ENCODE measurements around the gene IGFL3. TPM values are rescaled to one million over a fixed set of nuclear protein-coding genes. Genes with fewer than 3 reads are reported as not detected.
"Not testable (repeated sequence)": the region's sequence is repeated elsewhere in the genome, so short reads cannot be mapped to it uniquely, and the experiment has no call there.

IGFL3 gene
- not detected for total RNA-seq
- long read RNA-seq, result 0 reads

DNA sequence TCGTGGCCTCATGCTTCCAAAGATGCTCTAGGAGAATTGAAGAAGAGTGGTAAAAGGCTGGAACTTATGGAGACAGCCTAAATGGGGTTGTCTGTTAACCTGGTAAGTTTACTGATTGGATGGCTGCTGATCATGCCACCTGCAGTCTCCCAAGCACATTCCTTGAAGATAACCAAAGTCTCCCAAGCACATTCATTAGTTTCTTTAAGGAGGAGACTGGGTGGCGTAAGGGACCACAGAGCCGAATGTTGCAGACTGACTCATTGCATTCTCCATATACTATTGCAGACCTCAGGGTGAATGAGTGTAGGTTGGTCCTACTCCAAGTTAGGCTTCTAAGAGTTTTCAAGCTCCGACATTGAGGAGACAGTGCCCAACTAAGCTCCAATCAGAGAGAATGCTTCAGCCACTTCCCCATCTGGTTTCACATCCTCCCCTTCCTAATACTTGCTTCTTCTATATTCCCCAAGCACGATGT is at the start of gene IGFL3:
TSS of gene IGFL3 (minus strand) at position 51 of the 478 bp plus-strand sequence. CDS start at position 12, 39 bp downstream.
- peak; percentile 25 for ATAC-seq

DNA sequence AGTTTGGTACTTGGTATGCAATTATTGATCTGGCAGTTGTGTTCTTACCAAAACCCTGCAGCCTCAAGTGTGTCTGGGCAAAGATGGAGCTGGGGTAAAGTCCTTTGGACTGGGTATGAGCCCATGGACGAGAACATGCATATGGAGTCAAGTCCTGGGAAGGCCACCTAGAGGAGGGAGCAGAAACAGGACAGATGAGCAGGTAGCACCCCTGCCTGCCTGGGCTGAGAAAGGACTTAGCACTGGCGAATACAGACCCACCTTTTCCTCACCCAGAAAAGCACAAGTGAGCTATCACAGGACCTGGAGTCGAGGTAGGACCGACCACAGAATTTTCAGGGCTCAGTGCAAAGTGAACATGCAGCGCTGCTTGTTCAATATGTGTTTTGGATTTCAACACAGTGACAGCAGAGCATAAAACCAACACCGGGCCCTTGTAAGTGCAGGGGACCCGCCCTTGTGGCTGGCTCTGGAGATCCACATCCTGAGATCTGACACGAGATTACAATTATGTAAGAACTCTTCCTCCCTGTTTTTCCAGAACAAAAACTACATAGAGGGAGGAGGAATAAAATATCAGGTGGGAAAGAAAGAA is 49.5 kb upstream of the IGFL3 start:
- intact Hi-C loops (cut with micrococcal nuclease), result no loop called here
- DNase-seq (no peak), ATAC-seq (no peak)

More for the DNA sequence above, at the start of gene IGFL3:
- DNase-seq, result no peak
- intact Hi-C loops (cut with micrococcal nuclease), result no loop called here

DNA sequence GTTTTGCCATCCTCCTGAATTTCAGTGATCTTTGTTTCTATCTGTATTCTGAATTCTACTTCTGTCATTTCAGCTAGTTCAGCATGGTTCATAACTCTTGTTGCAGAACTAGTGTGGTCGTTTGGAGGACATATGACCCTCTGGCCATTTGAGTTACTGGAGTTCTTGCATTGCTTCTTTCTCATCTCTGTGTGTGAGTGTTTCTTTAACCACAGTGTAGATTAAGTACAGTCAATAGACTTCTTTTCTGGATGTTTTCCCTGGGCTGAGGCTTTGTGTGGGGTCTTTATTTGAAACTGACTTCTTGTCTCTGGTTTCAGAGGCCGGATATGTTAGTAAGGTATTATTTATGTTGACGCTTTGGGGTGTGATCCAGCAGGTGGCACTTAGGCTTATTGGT is 38.2 kb upstream of the IGFL3 start:
- DNase-seq (no peak), ATAC-seq (no peak)
- intact Hi-C loops (cut with micrococcal nuclease), result no loop called here

DNA sequence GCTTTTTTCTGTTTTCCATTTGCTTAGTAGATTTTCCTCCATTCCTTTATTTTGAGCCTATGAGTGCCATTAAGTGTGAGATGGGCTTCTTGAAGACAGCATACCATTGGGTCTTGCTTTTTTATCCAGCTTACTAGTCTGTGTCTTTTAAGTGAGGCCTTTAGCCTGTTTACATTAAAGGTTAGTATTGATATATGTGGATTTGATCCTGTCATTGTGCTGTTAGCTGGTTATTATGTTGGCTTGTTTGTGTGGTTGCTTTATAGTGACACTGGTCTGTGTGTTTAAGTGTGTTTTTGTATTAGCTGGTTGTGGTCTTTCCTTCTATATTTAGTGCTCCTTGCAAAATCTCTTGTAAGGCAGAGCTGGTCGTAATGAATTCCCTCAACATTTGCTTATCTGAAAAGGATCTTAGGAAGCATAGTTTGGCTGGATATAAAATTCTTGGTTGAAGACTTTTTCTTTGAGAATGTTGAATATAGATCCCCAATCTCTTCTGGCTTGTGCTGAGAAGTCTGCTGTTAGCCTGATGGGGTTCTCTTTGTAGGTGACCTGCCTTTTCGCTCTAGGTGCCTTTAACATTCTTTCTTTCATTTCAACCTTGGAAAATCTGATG is 37.3 kb upstream of the IGFL3 start:
- DNase-seq; intact Hi-C loops (cut with micrococcal nuclease); ATAC-seq: not testable (repeated sequence)

DNA sequence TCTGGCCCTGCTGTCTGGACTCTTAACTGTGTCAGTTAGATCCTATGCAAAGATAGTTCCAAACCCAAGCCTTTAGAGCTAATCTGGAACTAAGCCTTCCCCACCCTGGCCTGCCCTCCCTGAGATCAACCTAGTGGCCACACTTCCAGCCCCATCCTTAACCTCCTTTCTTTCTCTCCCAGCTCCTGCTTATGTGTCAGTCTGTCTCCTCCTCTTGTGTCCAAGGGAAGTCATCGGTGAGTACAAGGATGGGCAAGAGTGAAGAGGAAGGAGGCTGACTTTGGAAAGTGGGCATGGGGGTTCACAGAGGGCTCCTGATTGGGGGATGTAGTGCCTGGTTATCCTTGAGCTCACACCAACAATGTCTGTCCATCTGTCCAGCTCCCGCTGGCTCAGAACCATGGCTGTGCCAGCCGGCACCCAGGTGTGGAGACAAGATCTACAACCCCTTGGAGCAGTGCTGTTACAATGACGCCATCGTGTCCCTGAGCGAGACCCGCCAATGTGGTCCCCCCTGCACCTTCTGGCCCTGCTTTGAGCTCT is 35.8 kb upstream of the IGFL3 start:
- intact Hi-C loops (cut with micrococcal nuclease), result no loop called here
- DNase-seq, result no peak
- ATAC-seq, result no peak

DNA sequence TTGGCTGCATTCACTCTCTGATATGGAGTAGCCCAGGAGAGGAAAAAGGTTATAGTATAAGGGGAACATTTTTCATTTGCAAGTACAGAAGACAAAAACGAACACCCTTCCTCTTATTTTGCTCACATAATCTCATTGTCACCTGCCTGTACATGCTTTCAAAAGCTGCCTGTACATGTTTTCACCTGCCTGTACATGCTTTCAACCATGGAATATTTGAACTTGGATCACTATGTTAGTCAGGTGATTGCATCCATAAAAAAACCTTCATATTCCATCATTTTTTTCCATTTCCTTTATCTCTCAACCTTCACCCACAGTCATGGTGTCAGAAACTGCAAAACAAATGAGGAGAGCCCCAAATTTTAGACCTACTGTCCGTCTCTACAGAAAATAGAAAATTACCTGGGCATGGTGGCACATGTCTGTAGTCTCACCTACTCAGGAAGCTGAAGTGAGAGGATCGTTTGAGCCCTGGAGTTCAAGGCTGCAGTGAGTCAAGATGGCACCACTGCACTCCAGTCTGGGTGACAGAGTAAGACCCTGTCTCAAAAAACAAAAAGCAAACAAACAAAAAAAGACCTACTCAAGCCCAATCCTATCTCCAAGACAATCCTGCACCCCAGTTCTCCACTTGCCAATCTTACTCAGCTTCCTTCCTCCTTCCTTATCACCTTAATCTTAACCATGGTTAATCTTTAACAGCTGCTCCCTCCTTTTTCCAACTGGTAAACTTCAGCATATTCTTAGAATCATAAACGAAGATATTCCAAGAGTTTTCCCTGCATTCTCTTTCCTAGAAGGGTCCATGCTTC is 35.1 kb upstream of the IGFL3 start:
- ATAC-seq, result no peak
- intact Hi-C loops (cut with micrococcal nuclease), result no loop called here
- DNase-seq, result no peak

DNA sequence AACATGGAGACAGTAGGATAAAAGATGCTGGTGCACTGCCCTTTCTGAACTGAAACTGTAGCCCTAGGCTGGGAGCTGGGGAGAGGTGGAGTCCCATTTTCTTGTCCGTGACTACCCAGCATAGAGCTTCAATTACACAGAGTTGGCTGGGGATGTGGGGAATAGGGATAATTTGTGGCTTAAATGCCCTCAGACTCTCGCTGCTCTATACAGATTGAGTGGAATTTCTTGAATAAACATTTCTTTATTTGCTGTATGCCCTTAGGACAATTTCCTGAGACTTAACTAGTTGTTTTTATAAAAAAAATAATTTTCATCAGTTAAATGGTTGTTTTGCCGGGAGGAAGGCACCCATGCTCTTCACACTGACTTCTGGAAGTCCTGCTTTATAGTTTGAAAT is 30.7 kb upstream of the IGFL3 start:
- intact Hi-C loops (cut with micrococcal nuclease), result no loop called here
- no peak for DNase-seq
- ATAC-seq, result no peak

DNA sequence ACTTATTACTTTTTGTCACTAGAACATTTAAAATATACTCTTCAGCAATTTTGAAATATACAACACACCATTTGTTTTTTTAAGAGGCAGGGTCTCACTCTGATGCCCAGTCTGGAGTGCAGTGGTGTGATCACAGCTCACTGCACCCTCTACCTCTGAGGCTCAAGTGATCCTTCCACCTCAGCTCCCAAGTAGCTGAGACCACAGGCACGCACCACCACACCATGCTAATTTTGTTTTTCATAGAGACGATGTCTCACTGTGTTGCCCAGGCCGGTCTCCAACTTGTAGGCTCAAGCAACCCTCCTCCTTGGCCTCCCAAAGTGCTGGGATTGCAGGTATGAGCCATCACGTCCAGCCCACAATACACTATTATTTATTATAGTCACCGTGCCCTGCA is 26.1 kb upstream of the IGFL3 start:
- intact Hi-C loops (cut with micrococcal nuclease), result no loop called here

DNA sequence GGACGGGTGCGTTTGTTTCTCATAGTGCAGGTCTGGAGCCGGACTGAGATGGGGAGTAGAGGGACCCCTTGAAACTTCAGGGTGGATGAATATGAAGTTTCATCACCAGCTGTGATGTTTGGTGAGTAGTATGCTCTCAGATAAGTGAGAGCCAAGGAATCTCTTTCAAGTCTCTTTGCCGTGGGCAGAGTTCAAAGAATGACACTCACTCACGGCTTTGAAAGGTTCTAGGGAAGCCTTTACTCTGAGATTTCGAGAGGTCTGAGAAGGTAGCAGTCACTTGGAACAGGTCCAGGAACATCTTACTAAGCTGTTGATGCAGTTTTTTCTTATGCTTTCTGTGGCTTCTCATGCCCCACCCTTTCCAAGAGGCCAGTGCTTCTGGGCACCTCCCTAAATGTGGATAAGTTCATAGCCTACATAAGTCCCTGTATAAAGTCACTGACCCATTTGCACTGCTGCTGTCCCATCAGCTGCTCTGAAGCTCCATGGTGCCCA is 23.4 kb upstream of the IGFL3 start, which contains the start of gene IGFL2:
TSS of gene IGFL2 (plus strand) at position 448 of the 498 bp plus-strand sequence. CDS start at position 489, 41 bp downstream.
- intact Hi-C loops (cut with micrococcal nuclease), result no loop called here
- DNase-seq, result no peak
- no peak for ATAC-seq

More for the DNA sequence above, 26.1 kb upstream of the IGFL3 start:
- DNase-seq, result no peak
- ATAC-seq, result no peak

DNA sequence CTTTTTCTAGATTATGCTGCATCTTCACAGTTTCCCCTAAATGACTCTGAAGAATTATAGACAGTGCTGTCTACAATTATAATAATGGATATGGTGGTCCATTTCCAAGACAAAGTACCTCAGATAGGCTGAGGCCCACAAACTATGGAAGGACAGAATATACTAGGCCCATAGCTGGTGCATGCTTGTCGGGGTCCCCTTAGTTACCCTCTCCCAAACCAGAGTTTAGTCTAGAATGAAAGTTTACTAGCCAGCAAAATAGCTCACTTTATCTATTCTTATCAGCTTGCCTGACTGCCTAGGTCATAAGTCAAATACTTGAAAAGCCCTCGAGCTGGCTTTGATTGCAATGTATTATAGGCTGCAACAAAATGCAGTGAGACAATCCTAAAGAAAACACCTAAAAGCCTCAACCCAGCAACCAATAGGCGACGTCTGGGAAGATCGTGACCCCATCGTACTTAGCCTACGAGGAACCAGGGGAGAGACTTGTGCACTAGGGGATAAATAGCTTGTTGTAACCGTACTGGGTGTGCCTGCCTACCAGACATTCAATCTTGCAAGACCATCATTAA is 22.8 kb upstream of the IGFL3 start:
- intact Hi-C loops (cut with micrococcal nuclease), result no loop called here
- DNase-seq (no peak), ATAC-seq (no peak)

DNA sequence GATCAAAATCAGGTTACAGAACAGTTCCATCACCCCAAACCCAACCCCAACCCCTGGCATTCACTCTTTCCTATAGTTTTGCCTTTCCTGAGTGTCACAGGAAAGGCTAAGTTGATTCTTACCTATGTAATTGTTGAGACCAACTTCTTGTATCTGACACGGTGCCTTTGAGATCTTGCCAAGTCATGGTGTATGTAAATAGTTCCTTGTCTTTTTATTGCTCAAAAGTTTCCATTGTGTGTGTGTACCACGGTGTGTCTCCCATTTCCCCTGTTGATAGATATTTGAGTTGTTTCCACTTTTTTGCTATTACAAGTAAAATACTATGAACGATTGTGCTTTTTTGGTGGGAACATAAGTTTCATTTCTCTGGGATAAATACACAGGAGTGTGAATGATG is 20.3 kb upstream of the IGFL3 start:
- DNase-seq (no peak), ATAC-seq (no peak)
- intact Hi-C loops (cut with micrococcal nuclease), result no loop called here

DNA sequence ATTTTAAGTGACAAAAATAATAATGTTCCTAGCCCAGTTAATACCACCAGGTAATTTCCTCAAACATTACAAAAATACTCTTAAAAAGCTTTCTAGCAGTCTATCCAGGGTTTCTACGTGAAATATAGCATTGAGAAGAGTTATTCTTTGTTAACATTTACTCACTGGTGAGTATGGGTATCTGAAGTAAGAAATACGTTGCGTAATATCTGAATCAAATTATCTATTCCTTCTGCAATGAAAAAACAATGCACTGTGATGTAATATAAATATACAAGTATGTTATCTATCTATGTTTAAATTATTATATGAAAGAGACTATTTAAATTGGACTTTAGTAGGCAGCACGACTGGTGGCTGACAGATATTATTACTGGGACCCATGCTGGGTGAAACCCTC is 17.8 kb upstream of the IGFL3 start:
- intact Hi-C loops (cut with micrococcal nuclease), result no loop called here
- DNase-seq, result no peak
- no peak for ATAC-seq

DNA sequence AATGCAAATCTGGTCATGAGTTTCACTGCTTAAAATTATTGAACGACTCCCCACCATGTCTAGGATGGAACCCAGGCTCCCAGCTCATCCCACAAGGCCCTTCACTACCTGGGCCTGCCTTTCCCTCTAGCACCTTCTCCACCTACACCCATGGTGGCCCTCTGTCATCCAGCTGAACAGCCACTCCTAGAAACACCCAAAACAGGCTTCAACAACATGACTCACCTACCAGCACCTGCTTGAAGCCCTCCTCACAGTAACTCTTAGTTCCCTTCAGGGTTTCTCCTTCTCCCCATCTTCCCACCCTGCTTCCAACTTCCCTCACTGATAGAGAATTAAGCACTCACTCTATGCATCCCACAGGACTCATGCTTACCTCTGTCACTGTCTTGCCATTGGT is 16.9 kb upstream of the IGFL3 start:
- intact Hi-C loops (cut with micrococcal nuclease), result no loop called here
- ATAC-seq (no peak), DNase-seq (no peak)

DNA sequence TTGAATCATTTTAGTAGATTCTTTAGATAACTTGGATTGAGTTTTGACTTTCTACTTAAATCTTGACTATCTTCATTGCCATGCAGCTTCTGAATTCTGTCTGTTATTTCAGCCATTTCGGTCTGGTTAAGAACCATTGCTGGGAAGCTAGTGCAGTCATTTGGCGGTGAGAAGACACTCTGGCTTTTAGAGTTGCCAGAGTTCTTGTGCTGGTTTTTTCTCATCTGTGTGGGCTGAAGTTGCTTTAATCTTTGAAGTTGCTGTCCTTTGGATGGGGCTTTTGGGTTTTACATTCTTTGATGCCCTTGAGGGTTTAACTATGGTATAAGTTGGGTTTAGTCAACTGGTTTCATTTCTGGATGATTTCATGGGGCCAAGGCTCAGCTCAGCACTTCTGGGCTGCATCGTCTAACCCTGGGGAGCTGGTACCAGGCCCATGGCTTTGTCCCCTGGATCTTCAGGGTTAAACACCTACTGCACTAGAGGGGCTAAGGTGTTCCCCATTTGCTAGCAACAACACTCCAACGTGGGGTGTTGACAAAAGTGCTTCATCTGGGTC is 13.5 kb upstream of the IGFL3 start:
- no peak for DNase-seq
- no peak for ATAC-seq
- intact Hi-C loops (cut with micrococcal nuclease), result no loop called here

DNA sequence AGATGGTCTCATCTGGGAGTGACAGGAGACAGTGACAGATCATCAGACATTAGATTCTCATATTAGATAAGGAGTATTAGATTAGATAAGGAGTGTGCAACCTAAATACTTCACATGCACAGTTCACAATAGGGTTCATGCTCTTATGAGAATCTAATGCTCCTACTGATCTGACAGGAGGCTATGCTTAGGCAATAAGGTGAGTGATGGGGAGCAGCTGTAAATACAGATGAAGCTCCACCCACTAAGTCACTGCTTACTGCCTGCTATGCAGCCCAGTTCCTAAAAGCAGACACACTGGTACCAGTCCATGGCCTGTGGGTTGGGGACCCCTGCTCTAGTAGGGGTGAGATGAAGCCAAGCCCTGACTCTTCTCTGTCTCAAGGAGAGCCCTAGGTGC is 10.0 kb upstream of the IGFL3 start:
- DNase-seq (no peak), ATAC-seq (no peak)
- intact Hi-C loops (cut with micrococcal nuclease), result no loop called here

DNA sequence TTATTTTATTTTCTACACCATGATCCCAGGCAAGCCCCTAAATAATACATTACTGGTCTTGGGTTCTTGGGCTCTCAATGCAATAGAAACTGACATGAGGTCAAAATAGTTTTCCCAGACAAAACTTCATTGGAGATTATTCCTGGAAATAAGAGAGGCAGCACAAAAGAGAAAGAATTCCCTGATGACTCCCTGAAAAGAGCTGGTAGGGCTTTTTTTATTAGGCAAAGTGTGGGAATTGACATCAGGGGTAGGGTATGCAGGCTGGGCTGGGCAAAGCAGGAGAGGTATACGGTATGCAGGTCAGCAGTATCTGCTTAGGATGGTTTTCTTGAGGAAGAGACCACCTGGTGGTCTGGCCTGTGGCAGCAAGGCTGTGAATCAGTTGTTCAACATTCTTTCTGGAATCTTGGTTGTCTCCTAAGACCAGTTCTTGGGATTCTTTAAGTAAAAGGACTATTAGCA is 9.3 kb upstream of the IGFL3 start:
- no peak for ATAC-seq
- intact Hi-C loops (cut with micrococcal nuclease), result no loop called here

DNA sequence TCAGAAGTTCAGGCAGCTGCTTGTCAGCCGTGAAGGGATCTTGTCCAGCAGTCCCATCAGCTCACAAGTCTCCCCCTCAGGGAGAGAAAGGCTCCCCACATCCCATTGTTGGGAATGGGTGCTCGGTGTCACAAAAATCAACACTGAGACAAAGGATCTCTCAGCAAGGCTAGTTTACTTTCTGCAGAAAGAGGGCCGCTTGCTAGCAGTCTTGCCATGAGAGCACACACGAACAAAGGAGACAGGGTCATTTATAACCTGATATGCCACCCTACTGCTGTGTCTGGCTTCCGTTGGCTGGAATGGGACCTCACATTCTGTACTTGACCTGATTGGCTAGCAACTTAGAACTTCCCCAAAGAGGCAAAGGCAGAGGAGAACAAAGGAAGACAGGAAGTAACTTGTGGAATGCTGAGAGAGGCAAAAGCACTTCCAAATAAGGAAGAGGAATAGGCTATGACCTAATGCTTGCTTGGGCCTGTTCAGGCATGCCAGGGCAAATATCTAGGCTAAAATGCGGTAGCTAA is 8.7 kb upstream of the IGFL3 start:
- intact Hi-C loops (cut with micrococcal nuclease), result no loop called here
- DNase-seq, result no peak
- ATAC-seq, result no peak

More for the DNA sequence above, 9.3 kb upstream of the IGFL3 start:
- no peak for DNase-seq

DNA sequence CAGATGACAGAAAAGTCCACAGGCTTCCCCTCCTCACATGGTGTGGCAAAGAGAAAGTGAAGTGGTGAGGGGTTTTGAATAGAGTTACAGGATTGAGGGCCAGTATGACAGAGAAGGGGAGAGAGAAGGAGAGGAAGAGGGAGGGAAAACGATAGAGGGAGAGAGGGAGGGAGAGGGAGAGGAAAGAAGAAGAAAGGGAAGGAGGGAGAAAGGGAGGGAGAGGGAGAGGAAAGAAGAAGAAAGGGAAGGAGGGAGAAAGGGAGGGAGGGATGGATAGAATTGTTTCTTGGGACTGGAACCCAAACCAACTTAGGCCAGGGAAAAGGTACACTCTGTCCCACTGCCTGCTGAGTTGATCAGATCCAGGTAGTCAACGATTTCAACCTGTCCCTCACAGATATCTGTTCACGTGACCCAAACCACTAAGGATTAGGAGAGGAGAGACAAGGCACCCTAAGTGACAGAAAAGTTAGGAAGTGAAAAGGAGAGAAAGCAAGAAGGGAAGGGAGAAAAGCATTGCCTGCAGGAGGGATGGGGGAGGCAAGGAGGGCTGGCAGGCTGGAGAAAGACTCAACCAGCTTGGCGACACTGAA is 8.1 kb upstream of the IGFL3 start:
- intact Hi-C loops (cut with micrococcal nuclease), result no loop called here
- DNase-seq (no peak), ATAC-seq (no peak)
